Mesendoderm (in vitro differentiated cells): ENCODE data around the gene RHOV.

Experiments used
- DNase-seq: peaks from one replicate; pipeline ENCODE4 v3.0.0; 2013
- H2AK5ac ChIP-seq: 2 replicates; pipeline ENCODE4 v1.6.1; 2013; ENCODE audit warnings: low read length, inconsistent platforms
- H2BK120ac ChIP-seq: 2 replicates; pipeline ENCODE4 v1.6.1; 2013; ENCODE audit warnings: low read depth, mild to moderate bottlenecking, low read length, moderate library complexity, mixed read lengths
- H2BK15ac ChIP-seq: replicated peaks from 2 replicates; pipeline ENCODE4 v1.6.1; 2013; ENCODE audit warnings: low read depth, mild to moderate bottlenecking, moderate library complexity
- H2BK5ac ChIP-seq: 2 replicates; pipeline ENCODE4 v1.6.1; 2013; ENCODE audit warnings: low read length, inconsistent platforms
- H3K18ac ChIP-seq: 2 replicates; pipeline ENCODE4 v1.6.1; 2013; ENCODE audit warnings: mild to moderate bottlenecking, low read length, mixed read lengths
- H3K23ac ChIP-seq: one replicate; pipeline ENCODE4 v1.6.1; 2013; ENCODE audit warnings: low read length
- H3K27ac ChIP-seq: 2 replicates; pipeline ENCODE4 v1.5.1; 2013; ENCODE audit warnings: low read depth, mild to moderate bottlenecking, inconsistent platforms, low read length, moderate library complexity
- H3K27me3 ChIP-seq: 2 replicates; pipeline ENCODE4 v1.6.1; 2013; ENCODE audit warnings: low read length, control low read depth, mild to moderate bottlenecking, inconsistent platforms; ENCODE audit not compliant: insufficient read depth, poor library complexity
- H3K36me3 ChIP-seq: 2 replicates; pipeline ENCODE4 v1.6.1; 2013; ENCODE audit warnings: low read length, inconsistent platforms; ENCODE audit not compliant: control insufficient read depth, insufficient read depth
- H3K4ac ChIP-seq: one replicate; pipeline ENCODE4 v1.6.1; 2013; ENCODE audit warnings: low read depth, mild to moderate bottlenecking, low read length, moderate library complexity
- H3K4me1 ChIP-seq: 2 replicates; pipeline ENCODE4 v1.6.1; 2013; ENCODE audit warnings: low read depth, low read length, inconsistent platforms; ENCODE audit not compliant: control insufficient read depth
- H3K4me2 ChIP-seq: 2 replicates; pipeline ENCODE4 v1.6.1; 2013; ENCODE audit warnings: low read length
- H3K4me3 ChIP-seq: 2 replicates; pipeline ENCODE4 v1.5.1; 2013; ENCODE audit warnings: mild to moderate bottlenecking, low read length
- H3K56ac ChIP-seq: one replicate; pipeline ENCODE4 v1.6.1; 2013; ENCODE audit warnings: low read length
- H3K79me1 ChIP-seq: 2 replicates; pipeline ENCODE4 v1.6.1; 2013; ENCODE audit warnings: low read length, inconsistent platforms
- H3K79me2 ChIP-seq: 2 replicates; pipeline ENCODE4 v1.6.1; 2013; ENCODE audit warnings: mild to moderate bottlenecking, low read length; ENCODE audit not compliant: control insufficient read depth, insufficient read depth
- H3K9ac ChIP-seq: 2 replicates; pipeline ENCODE4 v1.6.1; 2013; ENCODE audit warnings: low read length, inconsistent platforms
- H4K5ac ChIP-seq: one replicate; pipeline ENCODE4 v1.6.1; 2013; ENCODE audit warnings: low read length
- H4K8ac ChIP-seq: one replicate; pipeline ENCODE4 v1.6.1; 2013; ENCODE audit warnings: low read depth, mild to moderate bottlenecking, control low read depth, low read length, moderate library complexity
- WGBS: extraction: QIAGEN DNeasy Blood & Tissue Kit; methylation state at CpG from one replicate; pipeline ENCODE4 v1.1.7; 2013; ENCODE audit warnings: low lambda C conversion rate, missing lambda C conversion rate; ENCODE audit not compliant: insufficient coverage; ENCODE audit errors: extremely low coverage; 5-methylcytosine and 5-hydroxymethylcytosine counted together

Gene RHOV

GRCh38 chr15:40871749-40872617 lies 2.1 kb downstream of the RHOV start:
- H3K79me2 ChIP-seq: no peaks in the 10 kb centered on the region
- H3K9ac ChIP-seq: peak overlapping the region; percentile 15
- peak; percentile 72 for DNase-seq
- H3K27ac ChIP-seq: no peak overlapping the region
- H2BK5ac ChIP-seq: peak overlapping the region; percentile 23
- H3K23ac ChIP-seq: no peak overlapping the region
- H2BK15ac ChIP-seq: no peak overlapping the region
- H3K18ac ChIP-seq: no peak overlapping the region
- H2BK120ac ChIP-seq: no peak overlapping the region
- peaks cover 9% of the 10 kb centered on the region for H3K4me1 ChIP-seq
- H3K36me3 ChIP-seq: no peaks in the 10 kb centered on the region
- H3K27me3 ChIP-seq: no peaks in the 10 kb centered on the region
- no peak overlapping the region for H4K8ac ChIP-seq
- H3K79me1 ChIP-seq: no peaks in the 10 kb centered on the region
- peak overlapping the region; percentile 29 for H3K56ac ChIP-seq
- no peak overlapping the region for H3K4ac ChIP-seq
- no peak overlapping the region for H4K5ac ChIP-seq
- H3K4me2 ChIP-seq: no peak overlapping the region
- H2AK5ac ChIP-seq: no peak overlapping the region
- H3K4me3 ChIP-seq: no peak overlapping the region
- no CpG with 5 or more reads among the region's 13 CpGs for whole genome bisulfite sequencing

- H4K8ac ChIP-seq: no peak overlapping the region
- no peak overlapping the region for H3K56ac ChIP-seq
- no CpG with 5 or more reads among the region's 1 CpG for WGBS
- no peak overlapping the region for H4K5ac ChIP-seq
- no peak overlapping the region for H2BK5ac ChIP-seq
- no peak overlapping the region for H3K23ac ChIP-seq
- no peak overlapping the region for H3K4ac ChIP-seq
- no peak overlapping the region for H3K27ac ChIP-seq
- no peak overlapping the region for H2AK5ac ChIP-seq
- no peaks in the 10 kb centered on the region for H3K79me2 ChIP-seq
- H3K79me1 ChIP-seq: no peaks in the 10 kb centered on the region
- peaks cover 9% of the 10 kb centered on the region for H3K4me1 ChIP-seq
- DNase-seq: no peak
- no peaks in the 10 kb centered on the region for H3K36me3 ChIP-seq
- H3K18ac ChIP-seq: no peak overlapping the region
- no peaks in the 10 kb centered on the region for H3K27me3 ChIP-seq
- no peak overlapping the region for H3K4me3 ChIP-seq
- no peak overlapping the region for H3K4me2 ChIP-seq
- no peak overlapping the region for H3K9ac ChIP-seq
- H2BK120ac ChIP-seq: no peak overlapping the region
- H2BK15ac ChIP-seq: no peak overlapping the region
These were observed 3.3 kb downstream of the RHOV start for GRCh38 chr15:40870716-40871115.

- DNase-seq: no peak
- peaks cover 9% of the 10 kb centered on the region for H3K4me1 ChIP-seq
- no peak overlapping the region for H2BK15ac ChIP-seq
- no peak overlapping the region for H3K4me2 ChIP-seq
- no peak overlapping the region for H3K9ac ChIP-seq
- no peak overlapping the region for H3K23ac ChIP-seq
- H3K27ac ChIP-seq: no peak overlapping the region
- H3K4ac ChIP-seq: no peak overlapping the region
- H3K36me3 ChIP-seq: no peaks in the 10 kb centered on the region
- no peak overlapping the region for H4K8ac ChIP-seq
- H3K18ac ChIP-seq: no peak overlapping the region
- H3K4me3 ChIP-seq: no peak overlapping the region
- no peaks in the 10 kb centered on the region for H3K79me1 ChIP-seq
- no peak overlapping the region for H4K5ac ChIP-seq
- H3K27me3 ChIP-seq: no peaks in the 10 kb centered on the region
- H2BK5ac ChIP-seq: no peak overlapping the region
- H2AK5ac ChIP-seq: no peak overlapping the region
- H2BK120ac ChIP-seq: no peak overlapping the region
- no peaks in the 10 kb centered on the region for H3K79me2 ChIP-seq
- no CpG with 5 or more reads among the region's 5 CpGs for WGBS
- H3K56ac ChIP-seq: peak overlapping the region; percentile 42
These were observed 4.3 kb downstream of the RHOV start for GRCh38 chr15:40869686-40870085.

GRCh38 chr15:40867199-40867598 lies 6.8 kb downstream of the RHOV start:
- H2BK120ac ChIP-seq: no peak overlapping the region
- H3K4me1 ChIP-seq: peaks cover 3% of the 10 kb centered on the region
- H4K8ac ChIP-seq: no peak overlapping the region
- no peak overlapping the region for H3K23ac ChIP-seq
- H3K18ac ChIP-seq: no peak overlapping the region
- DNase-seq: no peak
- no peak overlapping the region for H4K5ac ChIP-seq
- no peak overlapping the region for H2BK5ac ChIP-seq
- no peaks in the 10 kb centered on the region for H3K27me3 ChIP-seq
- H3K36me3 ChIP-seq: no peaks in the 10 kb centered on the region
- H3K27ac ChIP-seq: no peak overlapping the region
- H2BK15ac ChIP-seq: no peak overlapping the region
- no peak overlapping the region for H3K4me2 ChIP-seq
- no peak overlapping the region for H3K4me3 ChIP-seq
- no peaks in the 10 kb centered on the region for H3K79me1 ChIP-seq
- H3K9ac ChIP-seq: no peak overlapping the region
- no CpG with 5 or more reads among the region's 4 CpGs for WGBS
- H3K79me2 ChIP-seq: no peaks in the 10 kb centered on the region
- H3K56ac ChIP-seq: no peak overlapping the region
- H2AK5ac ChIP-seq: no peak overlapping the region
- no peak overlapping the region for H3K4ac ChIP-seq

GRCh38 chr15:40863660-40864270 lies 10.3 kb downstream of the RHOV start:
- WGBS: no CpG with 5 or more reads among the region's 4 CpGs
- no peaks in the 10 kb centered on the region for H3K79me2 ChIP-seq
- no peak overlapping the region for H2BK15ac ChIP-seq
- no peaks in the 10 kb centered on the region for H3K27me3 ChIP-seq
- no peak overlapping the region for H4K5ac ChIP-seq
- H2AK5ac ChIP-seq: no peak overlapping the region
- H3K4me2 ChIP-seq: no peak overlapping the region
- no peak for DNase-seq
- H3K9ac ChIP-seq: no peak overlapping the region
- no peak overlapping the region for H3K4me3 ChIP-seq
- no peak overlapping the region for H3K23ac ChIP-seq
- no peak overlapping the region for H2BK120ac ChIP-seq
- no peak overlapping the region for H4K8ac ChIP-seq
- no peaks in the 10 kb centered on the region for H3K79me1 ChIP-seq
- no peaks in the 10 kb centered on the region for H3K4me1 ChIP-seq
- H3K36me3 ChIP-seq: no peaks in the 10 kb centered on the region
- no peak overlapping the region for H3K27ac ChIP-seq
- no peak overlapping the region for H3K4ac ChIP-seq
- no peak overlapping the region for H3K18ac ChIP-seq
- no peak overlapping the region for H2BK5ac ChIP-seq
- H3K56ac ChIP-seq: no peak overlapping the region
